ENCODE measurements around the gene VPS51.
A peak's percentile ranks its signal among the peaks of the same experiment; 100 is the strongest.

Gene VPS51

DNA sequence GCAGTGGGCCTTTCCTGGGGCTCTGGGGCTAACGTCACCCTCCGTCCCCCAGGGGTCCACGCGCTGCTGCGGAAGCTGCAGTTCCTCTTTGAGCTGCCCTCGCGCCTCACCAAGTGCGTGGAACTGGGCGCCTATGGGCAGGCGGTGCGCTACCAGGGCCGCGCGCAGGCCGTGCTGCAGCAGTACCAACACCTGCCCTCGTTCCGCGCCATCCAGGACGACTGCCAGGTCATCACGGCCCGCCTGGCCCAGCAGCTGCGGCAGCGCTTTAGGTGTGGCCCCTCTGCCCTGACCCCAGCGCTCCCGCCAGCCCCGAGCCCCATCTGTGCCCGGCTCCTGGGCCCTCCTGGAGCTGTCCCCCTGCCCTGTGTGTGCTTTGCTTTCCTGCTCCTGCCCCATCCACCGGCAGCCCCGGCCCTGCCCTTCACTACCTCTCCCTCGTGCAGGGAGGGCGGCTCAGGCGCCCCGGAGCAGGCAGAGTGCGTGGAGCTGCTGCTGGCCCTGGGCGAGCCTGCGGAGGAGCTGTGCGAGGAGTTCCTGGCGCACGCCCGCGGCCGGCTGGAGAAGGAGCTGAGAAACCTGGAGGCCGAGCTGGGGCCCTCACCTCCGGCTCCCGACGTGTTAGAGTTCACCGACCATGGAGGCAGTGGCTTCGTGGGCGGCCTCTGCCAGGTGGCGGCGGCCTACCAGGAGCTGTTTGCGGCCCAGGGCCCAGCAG is 11.9 kb downstream of the VPS51 start:
- Histone ChIP-seq H3K9me3 (ENCODE audit: control insufficient read depth, insufficient read depth, low read length) (no peaks in the 10 kb centered on the region), H3K36me3 (ENCODE audit: insufficient read depth, low read length) (no peaks in the 10 kb centered on the region)

DNA sequence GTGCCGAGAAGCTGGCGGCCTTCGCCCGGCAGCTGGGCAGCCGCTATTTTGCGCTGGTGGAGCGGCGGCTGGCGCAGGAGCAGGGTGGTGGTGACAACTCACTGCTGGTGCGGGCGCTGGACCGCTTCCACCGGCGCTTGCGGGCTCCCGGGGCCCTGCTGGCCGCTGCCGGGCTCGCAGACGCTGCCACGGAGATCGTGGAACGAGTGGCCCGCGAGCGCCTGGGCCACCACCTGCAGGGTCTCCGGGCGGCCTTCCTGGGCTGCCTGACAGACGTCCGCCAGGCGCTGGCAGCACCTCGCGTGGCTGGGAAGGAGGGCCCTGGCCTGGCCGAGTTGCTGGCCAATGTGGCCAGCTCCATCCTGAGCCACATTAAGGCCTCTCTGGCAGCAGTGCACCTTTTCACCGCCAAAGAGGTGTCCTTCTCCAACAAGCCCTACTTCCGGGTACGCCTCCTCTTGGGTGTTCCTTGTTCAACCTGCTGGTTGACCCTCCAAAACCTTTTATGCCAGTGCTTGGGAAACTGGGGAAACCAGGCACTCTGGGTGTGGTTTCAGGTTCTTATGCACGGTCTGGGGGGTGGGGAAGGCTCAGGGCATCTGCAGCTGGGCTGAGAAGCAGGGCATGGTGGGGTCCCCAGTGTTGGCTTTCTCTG is 12.6 kb downstream of the VPS51 start:
- Histone ChIP-seq H3K9me3 (ENCODE audit: control insufficient read depth, insufficient read depth, low read length) (no peaks in the 10 kb centered on the region), H3K9ac (ENCODE audit: low read depth, low read length) (no peak overlapping the region), H3K4me1 (ENCODE audit: insufficient read depth, low read length) (peaks cover 3% of the 10 kb centered on the region), H3K36me3 (ENCODE audit: insufficient read depth, low read length) (no peaks in the 10 kb centered on the region)

More for the DNA sequence above, 11.9 kb downstream of the VPS51 start:
- Histone ChIP-seq H3K9ac (ENCODE audit: low read depth, low read length) (no peak overlapping the region), H3K4me1 (ENCODE audit: insufficient read depth, low read length) (no peaks in the 10 kb centered on the region)

DNA sequence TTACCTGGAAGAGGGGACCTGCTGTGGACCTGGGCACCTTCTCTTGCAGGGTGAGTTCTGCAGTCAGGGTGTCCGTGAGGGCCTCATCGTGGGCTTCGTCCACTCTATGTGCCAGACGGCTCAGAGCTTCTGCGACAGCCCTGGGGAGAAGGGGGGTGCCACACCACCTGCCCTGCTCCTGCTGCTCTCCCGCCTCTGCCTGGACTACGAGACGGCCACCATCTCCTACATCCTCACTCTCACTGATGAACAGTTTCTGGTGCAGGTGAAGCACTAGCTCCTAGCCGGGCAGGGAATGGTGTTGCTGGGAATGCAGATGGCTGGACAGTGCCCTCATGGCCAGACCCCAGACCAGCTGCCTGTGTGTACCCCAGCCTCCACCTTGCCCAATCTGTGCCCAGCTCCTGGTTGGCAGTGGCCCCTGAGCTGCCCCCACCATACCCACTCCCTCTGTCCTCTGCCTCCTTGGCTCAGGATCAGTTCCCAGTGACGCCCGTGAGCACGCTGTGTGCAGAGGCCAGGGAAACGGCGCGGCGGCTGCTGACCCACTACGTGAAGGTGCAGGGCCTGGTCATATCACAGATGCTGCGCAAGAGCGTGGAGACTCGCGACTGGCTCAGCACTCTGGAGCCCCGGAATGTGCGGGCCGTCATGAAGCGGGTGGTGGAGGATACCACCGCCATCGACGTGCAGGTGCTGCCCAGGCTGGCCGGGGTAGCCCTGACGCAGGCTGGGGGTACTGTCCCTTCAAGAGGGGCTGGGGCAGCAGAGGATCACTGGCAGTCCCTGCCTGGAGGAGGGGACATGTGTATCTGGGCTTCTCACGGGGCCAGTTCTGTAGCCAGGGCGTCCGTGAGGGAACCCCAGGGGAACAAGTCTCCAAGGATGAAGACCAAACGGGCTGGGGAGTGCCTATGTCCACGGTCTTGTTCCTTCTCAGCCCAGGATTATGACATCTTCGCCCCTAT is 13.5 kb downstream of the VPS51 start:
- no peaks in the 10 kb centered on the region for H3K9me3 ChIP-seq (ENCODE audit: control insufficient read depth, insufficient read depth, low read length)
- H3K36me3 ChIP-seq (ENCODE audit: insufficient read depth, low read length) = no peaks in the 10 kb centered on the region
- H3K9ac ChIP-seq (ENCODE audit: low read depth, low read length) = no peak overlapping the region
- peaks cover 5% of the 10 kb centered on the region for H3K4me1 ChIP-seq (ENCODE audit: insufficient read depth, low read length)

DNA sequence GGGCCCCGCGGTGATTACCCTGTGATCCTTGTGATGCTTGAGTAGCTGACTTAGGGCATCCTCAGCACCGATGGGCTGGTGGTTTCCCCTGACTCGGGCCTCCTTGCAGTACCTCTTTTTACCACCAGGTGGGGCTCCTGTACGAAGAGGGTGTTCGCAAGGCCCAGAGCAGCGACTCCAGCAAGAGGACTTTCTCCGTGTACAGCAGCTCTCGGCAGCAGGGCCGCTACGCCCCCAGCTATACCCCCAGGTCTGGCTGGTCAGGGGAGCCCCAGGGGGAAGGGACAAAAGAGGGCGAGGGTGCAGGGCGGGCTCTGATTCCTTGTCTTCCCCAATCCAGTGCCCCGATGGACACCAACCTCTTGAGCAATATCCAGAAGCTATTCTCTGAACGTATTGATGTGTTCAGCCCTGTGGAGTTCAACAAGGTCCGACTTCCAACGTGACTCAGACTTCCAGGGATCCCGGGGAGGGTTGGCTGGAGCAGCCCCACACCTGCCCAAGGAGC is 14.4 kb downstream of the VPS51 start:
- H3K9ac ChIP-seq (ENCODE audit: low read depth, low read length) = no peak overlapping the region
- H3K9me3 ChIP-seq (ENCODE audit: control insufficient read depth, insufficient read depth, low read length) = no peaks in the 10 kb centered on the region
- H3K36me3 ChIP-seq (ENCODE audit: insufficient read depth, low read length) = no peaks in the 10 kb centered on the region
- peaks cover 5% of the 10 kb centered on the region for H3K4me1 ChIP-seq (ENCODE audit: insufficient read depth, low read length)

DNA sequence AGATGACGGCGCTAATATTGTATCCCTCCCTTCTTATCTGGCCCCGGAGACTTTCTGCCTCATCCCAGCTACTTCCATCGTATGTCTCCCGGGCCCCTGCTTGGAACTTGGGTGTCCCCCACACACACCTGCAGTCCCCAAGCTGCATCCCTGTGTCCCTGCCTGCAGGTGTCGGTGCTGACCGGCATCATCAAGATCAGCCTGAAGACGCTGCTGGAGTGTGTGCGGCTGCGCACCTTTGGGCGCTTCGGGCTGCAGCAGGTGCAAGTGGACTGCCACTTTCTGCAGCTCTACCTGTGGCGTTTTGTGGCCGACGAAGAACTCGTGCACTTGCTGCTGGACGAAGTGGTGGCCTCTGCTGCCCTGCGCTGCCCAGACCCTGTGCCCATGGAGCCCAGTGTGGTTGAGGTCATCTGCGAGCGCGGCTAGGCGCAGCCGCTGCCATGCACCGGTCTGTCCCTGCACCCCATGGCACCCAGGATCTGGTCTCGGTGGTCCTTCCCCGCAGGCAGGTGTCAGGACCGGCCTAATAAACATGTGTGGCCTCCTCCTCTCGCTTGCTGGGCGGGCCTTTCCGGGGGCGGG is 15.2 kb downstream of the VPS51 start:
- Histone ChIP-seq H3K4me1 (ENCODE audit: insufficient read depth, low read length) (peaks cover 5% of the 10 kb centered on the region), H3K9ac (ENCODE audit: low read depth, low read length) (no peak overlapping the region), H3K36me3 (ENCODE audit: insufficient read depth, low read length) (no peaks in the 10 kb centered on the region), H3K9me3 (ENCODE audit: control insufficient read depth, insufficient read depth, low read length) (no peaks in the 10 kb centered on the region)

DNA sequence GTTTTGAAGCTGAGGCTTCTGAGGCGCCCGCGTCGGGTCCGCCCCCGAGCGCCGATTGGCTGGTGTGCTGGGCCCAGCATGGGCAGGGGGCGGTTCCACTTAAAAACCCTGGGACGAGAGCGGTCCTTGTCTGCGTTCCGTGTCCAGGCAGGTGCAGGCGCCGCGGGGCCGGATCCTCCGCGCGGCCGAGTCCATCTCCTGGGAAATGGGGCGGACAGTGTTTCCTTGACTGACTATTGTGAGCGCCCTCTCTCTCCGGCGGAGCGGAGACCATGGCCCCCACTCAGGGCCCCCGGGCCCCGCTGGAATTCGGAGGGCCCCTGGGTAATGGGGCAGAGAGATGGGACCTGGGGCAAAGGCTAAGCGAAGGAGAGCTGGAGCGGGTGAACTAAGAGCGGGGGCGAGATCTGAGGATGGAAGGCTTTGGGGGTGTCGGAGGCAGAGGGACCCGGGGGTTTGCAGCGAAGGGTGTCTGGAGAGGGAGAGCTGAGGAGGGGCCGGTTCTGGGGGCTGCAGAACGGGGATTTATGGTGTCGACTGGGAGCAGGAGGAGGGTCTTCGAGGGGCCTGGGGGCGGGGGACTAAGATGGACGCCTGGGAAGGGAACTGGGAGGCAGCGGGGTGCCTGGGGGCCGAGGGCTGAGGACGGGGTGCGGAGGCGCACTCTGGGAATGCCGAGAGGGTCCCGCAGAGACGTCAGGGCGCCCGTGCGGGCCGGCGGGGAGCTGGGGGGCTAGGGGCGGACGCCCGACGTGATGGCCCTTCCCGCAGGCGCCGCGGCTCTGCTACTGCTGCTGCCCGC is 15.9 kb downstream of the VPS51 start, which contains the start of gene TM7SF2:
Gene TM7SF2, plus strand, starts transcription at position 129 of the 802 bp plus-strand sequence. Its CDS starts 144 bp downstream, at position 273.
- Histone ChIP-seq H3K9me3 (ENCODE audit: control insufficient read depth, insufficient read depth, low read length) (no peaks in the 10 kb centered on the region), H3K36me3 (ENCODE audit: insufficient read depth, low read length) (no peaks in the 10 kb centered on the region), H3K9ac (ENCODE audit: low read depth, low read length) (peak within 1 kb of the TSS; percentile 56), H3K4me1 (ENCODE audit: insufficient read depth, low read length) (peaks cover 5% of the 10 kb centered on the region)

DNA sequence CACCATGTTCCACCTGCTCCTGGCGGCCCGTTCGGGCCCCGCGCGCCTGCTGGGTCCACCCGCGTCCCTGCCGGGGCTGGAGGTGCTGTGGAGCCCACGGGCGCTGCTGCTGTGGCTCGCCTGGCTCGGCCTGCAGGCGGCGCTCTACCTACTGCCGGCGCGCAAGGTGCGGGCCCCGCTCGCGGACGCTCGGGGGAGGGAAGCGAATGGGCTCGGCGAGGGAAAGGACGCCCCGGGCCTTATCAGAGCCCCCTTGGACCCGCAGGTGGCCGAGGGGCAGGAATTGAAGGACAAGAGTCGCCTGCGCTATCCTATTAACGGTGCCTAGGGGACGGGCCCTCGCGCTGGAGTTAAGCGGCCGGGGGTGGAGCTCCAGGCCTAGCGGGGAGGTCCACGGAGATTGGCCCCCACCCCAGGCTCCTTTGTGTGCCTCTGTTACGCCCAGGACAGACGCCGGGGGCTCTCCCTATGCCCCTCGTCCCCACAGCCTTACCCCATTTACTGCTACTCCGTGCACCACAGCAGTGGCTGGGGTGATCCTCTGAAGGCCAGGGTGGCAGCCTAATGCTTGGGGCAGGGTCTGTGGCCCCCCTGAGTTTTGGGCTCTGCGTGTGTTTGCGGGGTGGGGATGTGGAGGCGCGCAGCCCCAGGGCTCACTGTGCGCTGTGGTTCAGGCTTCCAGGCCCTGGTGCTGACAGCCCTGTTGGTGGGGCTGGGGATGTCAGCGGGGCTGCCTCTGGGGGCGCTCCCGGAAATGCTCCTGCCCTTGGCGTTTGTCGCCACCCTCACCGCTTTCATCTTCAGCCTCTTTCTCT is 16.7 kb downstream of the VPS51 start:
- H3K9me3 ChIP-seq (ENCODE audit: control insufficient read depth, insufficient read depth, low read length) = no peaks in the 10 kb centered on the region
- peaks cover 5% of the 10 kb centered on the region for H3K4me1 ChIP-seq (ENCODE audit: insufficient read depth, low read length)
- H3K36me3 ChIP-seq (ENCODE audit: insufficient read depth, low read length) = no peaks in the 10 kb centered on the region
- H3K9ac ChIP-seq (ENCODE audit: low read depth, low read length) = peak overlapping the region; percentile 56

DNA sequence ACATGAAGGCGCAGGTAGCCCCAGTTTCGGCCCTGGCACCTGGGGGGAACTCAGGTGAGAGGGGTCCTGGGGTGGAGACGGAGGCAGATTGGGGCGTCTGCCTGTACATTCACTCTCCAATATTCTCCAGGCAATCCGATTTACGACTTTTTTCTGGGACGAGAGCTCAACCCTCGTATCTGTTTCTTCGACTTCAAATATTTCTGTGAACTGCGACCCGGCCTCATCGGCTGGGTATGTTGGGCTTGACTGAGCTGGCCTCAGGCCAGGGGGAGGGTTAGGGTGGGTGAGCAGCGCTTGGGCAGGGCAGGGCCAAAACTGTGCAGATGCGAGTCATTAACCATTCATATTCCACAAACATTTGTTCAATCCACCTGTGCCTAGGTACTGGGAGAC is 17.3 kb downstream of the VPS51 start:
- peaks cover 5% of the 10 kb centered on the region for H3K4me1 ChIP-seq (ENCODE audit: insufficient read depth, low read length)
- no peaks in the 10 kb centered on the region for H3K36me3 ChIP-seq (ENCODE audit: insufficient read depth, low read length)
- no peaks in the 10 kb centered on the region for H3K9me3 ChIP-seq (ENCODE audit: control insufficient read depth, insufficient read depth, low read length)
- H3K9ac ChIP-seq (ENCODE audit: low read depth, low read length) = peak overlapping the region; percentile 56

DNA sequence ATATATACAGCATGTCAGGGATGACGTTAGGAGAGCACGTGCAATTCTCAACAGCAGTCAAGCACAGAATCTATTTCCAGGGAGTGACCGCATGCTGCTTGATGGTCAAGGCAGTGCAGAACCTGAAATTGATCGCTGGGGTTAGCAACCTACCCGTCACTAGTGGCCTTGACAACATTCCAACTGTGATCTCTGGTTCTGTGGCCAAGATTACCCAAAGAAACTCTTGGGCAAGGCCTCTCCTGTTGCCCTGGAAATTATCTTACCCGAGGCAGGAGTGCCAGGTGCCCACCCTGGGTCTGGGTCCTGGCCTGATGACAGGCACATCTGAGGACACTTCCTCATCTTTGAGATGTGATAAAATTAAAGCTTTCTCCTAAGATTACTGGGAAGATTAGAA is 17.8 kb downstream of the VPS51 start:
- no peak overlapping the region for H3K9ac ChIP-seq (ENCODE audit: low read depth, low read length)

DNA sequence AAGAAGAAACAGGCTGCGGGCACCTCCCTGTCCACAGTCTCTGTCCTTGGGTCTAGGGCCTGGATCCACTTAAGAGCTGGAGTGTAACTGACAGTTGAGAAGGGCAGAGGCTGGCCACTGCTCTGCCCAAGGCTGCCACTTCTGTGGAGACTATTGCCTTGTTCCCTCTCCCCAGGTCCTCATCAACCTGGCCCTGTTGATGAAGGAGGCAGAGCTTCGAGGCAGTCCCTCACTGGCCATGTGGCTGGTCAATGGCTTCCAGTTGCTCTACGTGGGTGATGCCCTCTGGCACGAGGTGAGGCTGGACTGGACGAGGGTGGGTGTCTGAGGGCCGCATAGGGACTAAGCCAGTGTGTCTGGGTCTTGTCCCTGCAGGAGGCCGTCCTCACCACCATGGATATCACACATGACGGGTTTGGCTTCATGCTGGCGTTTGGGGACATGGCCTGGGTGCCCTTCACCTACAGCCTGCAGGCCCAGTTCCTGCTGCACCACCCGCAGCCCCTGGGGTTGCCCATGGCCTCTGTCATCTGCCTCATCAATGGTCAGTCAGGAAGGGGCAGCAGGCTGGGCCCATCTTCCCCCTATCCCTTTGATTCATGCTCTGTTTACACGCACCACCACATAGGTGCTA is 18.6 kb downstream of the VPS51 start:
- H3K36me3 ChIP-seq (ENCODE audit: insufficient read depth, low read length) = peaks cover 2% of the 10 kb centered on the region
- H3K9me3 ChIP-seq (ENCODE audit: control insufficient read depth, insufficient read depth, low read length) = no peaks in the 10 kb centered on the region
- H3K4me1 ChIP-seq (ENCODE audit: insufficient read depth, low read length) = peaks cover 5% of the 10 kb centered on the region
- H3K9ac ChIP-seq (ENCODE audit: low read depth, low read length) = no peak overlapping the region

More for the DNA sequence above, 17.8 kb downstream of the VPS51 start:
- Histone ChIP-seq H3K36me3 (ENCODE audit: insufficient read depth, low read length) (no peaks in the 10 kb centered on the region), H3K4me1 (ENCODE audit: insufficient read depth, low read length) (peaks cover 5% of the 10 kb centered on the region), H3K9me3 (ENCODE audit: control insufficient read depth, insufficient read depth, low read length) (no peaks in the 10 kb centered on the region)

DNA sequence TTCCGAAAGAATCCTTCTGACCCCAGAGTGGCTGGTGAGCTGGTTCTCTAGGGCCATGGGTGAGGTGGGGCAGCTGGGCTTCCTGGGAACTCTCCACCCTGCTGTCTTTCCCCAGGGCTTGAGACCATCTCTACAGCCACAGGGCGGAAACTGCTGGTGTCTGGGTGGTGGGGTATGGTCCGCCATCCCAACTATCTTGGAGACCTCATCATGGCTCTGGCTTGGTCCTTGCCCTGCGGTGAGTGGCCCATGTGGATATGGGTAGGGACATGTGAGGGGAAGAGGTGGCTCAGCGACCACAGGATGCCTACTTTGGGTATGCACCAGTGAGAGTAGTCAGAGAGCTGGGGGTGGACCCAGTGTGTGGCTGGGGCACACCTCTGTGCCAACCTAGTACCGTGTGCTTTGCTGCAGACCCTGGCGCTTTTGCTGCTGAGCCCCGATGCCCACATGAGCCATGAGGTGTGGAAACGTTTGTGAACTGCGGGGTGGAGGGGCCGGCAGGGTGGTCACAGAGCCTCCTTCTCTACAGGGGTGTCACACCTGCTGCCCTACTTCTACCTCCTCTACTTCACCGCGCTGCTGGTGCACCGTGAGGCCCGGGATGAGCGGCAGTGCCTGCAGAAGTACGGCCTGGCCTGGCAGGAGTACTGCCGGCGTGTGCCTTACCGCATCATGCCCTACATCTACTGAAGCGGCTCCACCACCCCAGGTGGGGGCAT is 19.5 kb downstream of the VPS51 start:
- peaks cover 5% of the 10 kb centered on the region for H3K4me1 ChIP-seq (ENCODE audit: insufficient read depth, low read length)
- H3K36me3 ChIP-seq (ENCODE audit: insufficient read depth, low read length) = peaks cover 11% of the 10 kb centered on the region
- no peaks in the 10 kb centered on the region for H3K9me3 ChIP-seq (ENCODE audit: control insufficient read depth, insufficient read depth, low read length)
- H3K9ac ChIP-seq (ENCODE audit: low read depth, low read length) = no peak overlapping the region

Data from ES-I3 (cell line).